Hematopoietic multipotent progenitor cell treated with erythropoietin and hydrocortisone succinate and interleukin-3 and kit ligand, for 4 days (in vitro differentiated cells): ENCODE results near the gene PRR23B.

Source experiments
- DNase-seq: peaks from one replicate; pipeline ENCODE4 v3.0.0-alpha.2; 2015

Gene PRR23B

GRCh38 chr3:138972941-138973340 lies 47.8 kb downstream of the PRR23B start:
- DNase-seq: no peak

- no peak for DNase-seq
Measured at GRCh38 chr3:138971766-138972320, 48.9 kb downstream of the PRR23B start.
